Muscle layer of colon (tissue), 2 donors: ENCODE data around the gene HDAC9.
"Not testable (repeated sequence)": the region's sequence is repeated elsewhere in the genome, so short reads cannot be mapped to it uniquely, and the experiment has no call there.

Source experiments
- H3K27ac ChIP-seq: one replicate; pipeline ENCODE4 v1.7.0; 2013; ENCODE audit warnings: low read depth, mild to moderate bottlenecking, low read length, moderate library complexity
- H3K27me3 ChIP-seq, 2 donors: one replicate each; pipeline ENCODE4 v1.7.0; 2013; ENCODE audit warnings: low read length in 2 of 2, mild to moderate bottlenecking in 2 of 2; ENCODE audit not compliant: insufficient read depth in 2 of 2, control insufficient read depth in 1 of 2
- H3K36me3 ChIP-seq: one replicate; pipeline ENCODE4 v1.7.0; 2013; ENCODE audit warnings: mild to moderate bottlenecking, low read length; ENCODE audit not compliant: insufficient read depth
- H3K4me1 ChIP-seq: one replicate; pipeline ENCODE4 v1.7.0; 2013; ENCODE audit warnings: mild to moderate bottlenecking, low read length; ENCODE audit not compliant: insufficient read depth
- H3K4me3 ChIP-seq, 2 donors: one replicate each; pipeline ENCODE4 v1.7.0; 2013; ENCODE audit warnings: low read length in 2 of 2, low read depth in 1 of 2, mild to moderate bottlenecking in 1 of 2, moderate library complexity in 1 of 2
- H3K9ac ChIP-seq: one replicate; pipeline ENCODE4 v1.7.0; 2013; ENCODE audit warnings: low read length
- H3K9me3 ChIP-seq: one replicate; pipeline ENCODE4 v1.7.0; 2013; ENCODE audit warnings: mild to moderate bottlenecking, low read length
- donor health status: abdominal sarcoma.
- donor health status: Adenocarcinoma of cecum.

The HDAC9 gene

DNA sequence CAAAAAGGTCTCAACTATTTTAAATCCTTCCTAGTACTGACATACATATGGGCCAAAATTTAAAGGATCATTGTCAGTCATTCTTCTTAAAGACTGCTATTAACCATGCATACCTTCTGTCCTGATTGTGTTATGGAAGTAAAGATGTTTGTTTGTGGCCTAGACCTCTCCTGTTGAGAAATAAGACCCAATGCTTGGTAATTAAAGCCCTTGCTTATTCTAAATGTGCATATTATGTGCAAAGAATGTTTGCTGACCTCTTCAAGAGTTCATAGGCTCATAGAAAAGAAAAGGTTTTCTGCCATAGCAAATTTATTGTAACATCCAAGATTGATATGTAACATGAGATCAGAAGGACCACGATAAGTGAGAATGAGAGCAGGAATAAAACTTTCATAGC is 476.3 kb downstream of the HDAC9 start:
- H3K27ac ChIP-seq, result no peak overlapping the region
- H3K9ac ChIP-seq, result no peak overlapping the region
- no peaks in the 10 kb centered on the region for H3K36me3 ChIP-seq

DNA sequence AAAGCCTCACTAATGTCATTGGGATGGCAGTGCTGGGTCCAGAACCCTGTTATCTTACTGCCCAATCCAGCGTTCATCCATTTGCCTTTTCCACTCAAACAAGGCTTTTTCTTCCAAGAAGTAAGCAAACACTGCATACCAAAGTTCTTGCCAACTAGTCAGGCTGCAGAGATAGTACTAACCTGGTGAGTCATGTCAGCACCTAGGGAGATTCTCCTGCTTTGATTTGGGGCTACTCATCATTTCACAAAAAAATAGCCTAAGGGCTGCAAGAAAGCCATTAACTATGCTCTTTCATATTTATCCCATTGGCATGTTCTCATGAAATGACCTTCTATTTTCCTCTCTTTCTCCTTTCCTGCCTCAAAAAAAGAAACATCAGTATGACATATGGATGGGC is 479.3 kb downstream of the HDAC9 start:
- Histone ChIP-seq H3K9me3 (no peaks in the 10 kb centered on the region), H3K36me3 (no peaks in the 10 kb centered on the region), H3K9ac (no peak overlapping the region), H3K4me1 (peaks cover 13% of the 10 kb centered on the region), H3K27me3 (no peaks in the 10 kb centered on the region), H3K27ac (no peak overlapping the region), H3K4me3 (no peak overlapping the region)

More for the DNA sequence above, 476.3 kb downstream of the HDAC9 start:
- no peaks in the 10 kb centered on the region for H3K27me3 ChIP-seq
- H3K4me3 ChIP-seq, result no peak overlapping the region
- H3K4me1 ChIP-seq, result peaks cover 2% of the 10 kb centered on the region
- H3K9me3 ChIP-seq, result no peaks in the 10 kb centered on the region

- Histone ChIP-seq H3K4me1 (peaks cover 13% of the 10 kb centered on the region), H3K27ac (no peak overlapping the region)
Measured at GRCh38 chr7:18975276-18975675, 479.7 kb downstream of the HDAC9 start.

GRCh38 chr7:18975689-18976280 is 480.2 kb downstream of the HDAC9 start:
- H3K9me3 ChIP-seq, result no peaks in the 10 kb centered on the region
- peaks cover 13% of the 10 kb centered on the region for H3K4me1 ChIP-seq
- H3K4me3 ChIP-seq, result no peak overlapping the region
- H3K27ac ChIP-seq, result no peak overlapping the region
- H3K36me3 ChIP-seq, result no peaks in the 10 kb centered on the region
- no peaks in the 10 kb centered on the region for H3K27me3 ChIP-seq
- H3K9ac ChIP-seq, result no peak overlapping the region

More at GRCh38 chr7:18975276-18975675, 479.7 kb downstream of the HDAC9 start:
- Histone ChIP-seq H3K9me3 (no peaks in the 10 kb centered on the region), H3K36me3 (no peaks in the 10 kb centered on the region), H3K27me3 (no peaks in the 10 kb centered on the region), H3K4me3 (no peak overlapping the region), H3K9ac (no peak overlapping the region)

GRCh38 chr7:18976715-18977471 is 481.3 kb downstream of the HDAC9 start:
- Histone ChIP-seq H3K36me3 (no peaks in the 10 kb centered on the region), H3K27ac (no peak overlapping the region), H3K9ac (no peak overlapping the region), H3K4me3 (no peak overlapping the region), H3K4me1 (peaks cover 13% of the 10 kb centered on the region), H3K9me3 (no peaks in the 10 kb centered on the region), H3K27me3 (no peaks in the 10 kb centered on the region)

DNA sequence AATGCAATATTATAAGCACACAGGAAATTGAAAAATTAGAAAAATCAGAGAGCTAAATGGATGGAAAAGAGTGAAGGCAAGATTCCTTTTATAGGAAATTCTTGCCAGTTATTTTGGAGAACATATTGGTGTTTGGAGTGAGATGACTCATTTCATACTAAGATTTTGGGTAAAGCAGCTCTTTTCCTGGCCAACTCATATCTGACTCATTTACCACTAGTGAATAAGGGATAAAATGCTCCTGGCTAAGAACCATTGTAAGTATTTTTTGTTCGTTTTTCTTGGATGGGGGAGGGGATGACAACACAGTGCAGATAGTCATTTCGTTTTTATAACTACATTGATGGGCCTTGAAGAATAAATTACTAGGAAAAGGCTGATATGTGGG is 482.6 kb downstream of the HDAC9 start:
- no peaks in the 10 kb centered on the region for H3K27me3 ChIP-seq
- H3K9ac ChIP-seq, result no peak overlapping the region
- no peak overlapping the region for H3K4me3 ChIP-seq
- H3K36me3 ChIP-seq, result no peaks in the 10 kb centered on the region
- no peak overlapping the region for H3K27ac ChIP-seq
- no peaks in the 10 kb centered on the region for H3K9me3 ChIP-seq
- H3K4me1 ChIP-seq, result peaks cover 13% of the 10 kb centered on the region

DNA sequence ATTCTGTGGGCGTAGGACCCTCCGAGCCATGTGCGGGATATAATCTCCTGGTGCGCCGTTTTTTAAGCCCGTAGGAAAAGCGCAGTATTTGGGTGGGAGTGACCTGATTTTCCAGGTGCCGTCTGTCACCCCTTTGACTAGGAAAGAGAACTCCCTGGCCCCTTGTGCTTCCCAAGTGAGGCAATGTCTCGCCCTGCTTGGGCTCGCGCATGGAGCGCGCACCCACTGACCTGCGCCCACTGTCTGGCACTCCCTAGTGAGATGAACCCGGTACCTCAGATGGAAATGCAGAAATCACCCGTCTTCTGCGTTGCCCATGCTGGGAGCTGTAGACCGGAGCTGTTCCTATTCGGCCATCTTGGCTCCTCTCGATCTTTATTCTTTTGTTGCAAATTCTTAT is 495.2 kb downstream of the HDAC9 start:
- H3K27me3 ChIP-seq, H3K9ac ChIP-seq, H3K4me3 ChIP-seq, H3K4me1 ChIP-seq, H3K27ac ChIP-seq, H3K36me3 ChIP-seq, H3K9me3 ChIP-seq: not testable (repeated sequence)

DNA sequence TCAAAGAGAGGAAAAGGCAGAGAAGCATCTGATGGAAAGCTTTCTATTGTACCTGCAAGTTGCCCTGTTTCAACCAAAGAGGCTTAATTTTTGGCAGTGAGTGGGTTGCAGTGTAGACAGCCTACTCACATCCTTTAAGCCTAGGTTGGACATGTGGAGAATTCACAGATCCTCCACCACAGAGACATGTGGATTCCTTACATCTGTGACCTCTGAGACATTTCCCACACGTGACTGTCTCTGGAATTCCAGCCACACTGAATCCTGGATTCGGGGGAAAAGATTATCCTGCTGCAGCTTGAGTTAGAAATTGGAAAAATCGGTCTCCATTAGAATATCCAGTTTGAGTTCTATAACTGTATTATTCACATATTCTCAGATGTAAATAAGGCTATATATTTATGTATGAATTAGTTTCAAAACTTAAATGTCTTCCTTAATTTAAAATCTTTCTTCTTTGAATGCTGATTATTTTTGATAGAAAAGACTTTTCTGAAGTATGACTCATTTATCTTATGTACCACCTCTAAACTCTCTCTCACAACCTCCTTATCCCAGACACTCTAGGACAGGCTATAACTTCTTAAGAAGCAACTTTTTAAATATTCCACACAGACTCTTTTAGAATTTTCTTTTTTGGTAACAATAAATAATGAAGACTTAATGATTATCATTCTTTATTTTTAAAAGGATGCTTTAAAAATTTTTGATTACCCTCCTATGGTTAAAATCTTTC is 498.6 kb downstream of the HDAC9 start:
- Histone ChIP-seq H3K4me3 (no peak overlapping the region), H3K9me3 (no peaks in the 10 kb centered on the region), H3K9ac (no peak overlapping the region), H3K27ac (no peak overlapping the region), H3K27me3 (no peaks in the 10 kb centered on the region), H3K36me3 (no peaks in the 10 kb centered on the region), H3K4me1 (no peaks in the 10 kb centered on the region)

- no peaks in the 10 kb centered on the region for H3K27me3 ChIP-seq
- no peak overlapping the region for H3K9ac ChIP-seq
- H3K4me3 ChIP-seq, result no peak overlapping the region
- no peak overlapping the region for H3K27ac ChIP-seq
- no peaks in the 10 kb centered on the region for H3K9me3 ChIP-seq
- no peaks in the 10 kb centered on the region for H3K4me1 ChIP-seq
- H3K36me3 ChIP-seq, result no peaks in the 10 kb centered on the region
Measured at GRCh38 chr7:18995270-18995671, 499.7 kb downstream of the HDAC9 start.

- Histone ChIP-seq H3K9ac (no peak overlapping the region), H3K27me3 (no peaks in the 10 kb centered on the region), H3K36me3 (no peaks in the 10 kb centered on the region), H3K9me3 (no peaks in the 10 kb centered on the region), H3K4me3 (no peak overlapping the region), H3K4me1 (no peaks in the 10 kb centered on the region), H3K27ac (no peak overlapping the region)
Measured at GRCh38 chr7:18995811-18996426, 500.4 kb downstream of the HDAC9 start.

- no peaks in the 10 kb centered on the region for H3K4me1 ChIP-seq
- no peak overlapping the region for H3K4me3 ChIP-seq
- H3K27me3 ChIP-seq, result no peaks in the 10 kb centered on the region
- H3K9me3 ChIP-seq, result no peaks in the 10 kb centered on the region
- H3K36me3 ChIP-seq, result no peaks in the 10 kb centered on the region
- no peak overlapping the region for H3K27ac ChIP-seq
- H3K9ac ChIP-seq, result no peak overlapping the region
Measured at GRCh38 chr7:18996583-18996982, 501.0 kb downstream of the HDAC9 start.
